GM19397 (cell line): Measurements from ENCODE around the gene CASP3.
A peak's percentile ranks its signal among the peaks of the same experiment; 100 is the strongest.
"Not testable (repeated sequence)": the region's sequence is repeated elsewhere in the genome, so short reads cannot be mapped to it uniquely, and the experiment has no call there.

Source experiments
- ATAC-seq: cut with Tn5 transposase; IDR thresholded peaks from one replicate; pipeline ENCODE4 v1.9.1; 2021; ENCODE audit warnings: mild to moderate bottlenecking, moderate library complexity; ENCODE audit not compliant: unreplicated experiment

Gene CASP3

DNA sequence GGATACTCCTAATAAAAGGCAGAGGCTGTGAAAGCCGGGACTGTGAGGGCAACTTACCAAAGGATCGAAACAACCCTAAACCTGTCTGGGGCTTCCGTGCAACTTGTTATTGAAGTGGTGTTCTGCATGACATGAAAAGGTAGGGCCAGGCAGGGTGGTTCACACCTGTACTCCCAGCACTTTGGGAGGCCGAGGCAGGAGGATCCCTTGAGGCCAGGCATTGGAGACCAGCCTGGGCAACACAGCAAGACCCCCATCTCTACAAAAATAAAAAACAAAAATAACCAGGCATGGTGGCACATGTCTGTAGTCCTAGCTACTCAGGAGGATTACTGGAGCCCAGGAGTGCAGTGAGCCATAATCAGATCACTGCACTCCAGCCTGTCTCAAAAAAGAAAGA is 12.3 kb downstream of the CASP3 start:
- no peak for ATAC-seq

DNA sequence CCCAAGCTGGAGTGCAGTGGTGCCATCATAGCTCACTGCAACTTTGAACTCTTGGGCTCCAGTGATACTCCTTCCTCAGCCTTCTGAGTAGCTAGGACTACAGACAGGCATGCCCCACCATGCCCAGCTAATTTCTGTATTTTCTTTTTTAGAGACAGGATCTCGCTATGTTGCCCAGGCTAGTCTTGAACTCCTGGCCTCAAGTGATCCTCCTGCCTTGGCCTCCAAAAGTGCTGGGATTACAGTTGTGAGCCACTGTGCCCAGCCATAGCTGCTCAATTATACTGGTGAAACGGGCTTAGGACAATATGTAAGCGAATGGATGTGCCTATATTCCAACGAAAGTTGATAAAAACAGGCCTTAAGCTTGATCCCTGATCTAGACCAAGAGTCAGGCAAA is 13.1 kb downstream of the CASP3 start:
- ATAC-seq = no peak

DNA sequence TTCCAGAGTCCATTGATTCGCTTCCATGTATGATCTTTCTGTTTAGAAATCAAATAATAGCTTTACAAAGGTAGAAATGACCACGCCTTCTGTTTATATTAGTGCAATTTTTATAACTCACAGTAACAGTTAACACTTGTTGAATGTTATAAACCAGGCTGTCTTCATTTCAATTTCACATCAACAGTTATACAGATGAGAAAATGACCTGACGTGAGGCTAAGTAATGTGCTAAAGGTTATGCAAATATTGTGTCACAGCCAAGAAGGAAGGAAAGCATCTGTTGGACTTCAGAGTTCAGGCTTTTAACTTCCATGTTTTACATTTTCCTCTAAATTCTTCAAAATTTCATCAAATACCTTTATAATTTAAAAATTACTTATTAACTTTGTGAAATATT is 13.9 kb downstream of the CASP3 start:
- ATAC-seq = no peak

DNA sequence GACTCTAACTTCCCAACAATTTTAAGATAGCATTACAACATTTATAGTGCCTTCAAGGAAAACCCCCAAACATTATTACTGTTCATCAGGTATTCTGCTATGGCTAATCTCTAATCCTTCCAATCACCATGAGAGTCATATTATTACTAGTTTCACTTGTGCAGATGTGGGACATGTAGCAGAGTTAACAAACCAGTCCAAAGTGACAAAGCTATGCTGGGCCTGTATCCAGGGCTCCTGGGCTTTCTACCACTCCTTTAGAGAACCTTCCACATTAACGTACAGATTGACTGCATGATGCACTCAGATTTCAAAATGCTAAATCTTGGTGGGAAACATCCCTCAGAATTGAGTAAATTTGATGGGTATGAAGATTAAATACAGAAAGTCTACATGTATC is 16.4 kb downstream of the CASP3 start:
- ATAC-seq = no peak

DNA sequence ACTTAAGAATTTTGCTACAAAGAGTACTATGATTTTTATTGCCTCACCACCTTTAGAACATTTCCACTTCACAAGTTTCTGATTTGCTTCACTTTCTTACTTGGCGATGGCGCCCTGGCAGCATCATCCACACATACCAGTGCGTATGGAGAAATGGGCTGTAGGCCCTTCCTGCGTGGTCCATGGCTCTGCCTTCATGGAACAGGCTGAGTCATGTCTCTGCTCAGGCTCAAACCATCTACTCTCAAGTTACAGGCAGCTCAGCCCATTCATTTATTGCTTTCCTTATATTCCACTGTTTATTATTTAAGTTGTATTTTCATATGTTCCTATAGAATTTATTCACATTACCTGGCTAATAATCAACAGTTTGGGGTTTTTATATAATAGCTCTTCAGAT is 21.1 kb downstream of the CASP3 start:
- ATAC-seq = no peak

DNA sequence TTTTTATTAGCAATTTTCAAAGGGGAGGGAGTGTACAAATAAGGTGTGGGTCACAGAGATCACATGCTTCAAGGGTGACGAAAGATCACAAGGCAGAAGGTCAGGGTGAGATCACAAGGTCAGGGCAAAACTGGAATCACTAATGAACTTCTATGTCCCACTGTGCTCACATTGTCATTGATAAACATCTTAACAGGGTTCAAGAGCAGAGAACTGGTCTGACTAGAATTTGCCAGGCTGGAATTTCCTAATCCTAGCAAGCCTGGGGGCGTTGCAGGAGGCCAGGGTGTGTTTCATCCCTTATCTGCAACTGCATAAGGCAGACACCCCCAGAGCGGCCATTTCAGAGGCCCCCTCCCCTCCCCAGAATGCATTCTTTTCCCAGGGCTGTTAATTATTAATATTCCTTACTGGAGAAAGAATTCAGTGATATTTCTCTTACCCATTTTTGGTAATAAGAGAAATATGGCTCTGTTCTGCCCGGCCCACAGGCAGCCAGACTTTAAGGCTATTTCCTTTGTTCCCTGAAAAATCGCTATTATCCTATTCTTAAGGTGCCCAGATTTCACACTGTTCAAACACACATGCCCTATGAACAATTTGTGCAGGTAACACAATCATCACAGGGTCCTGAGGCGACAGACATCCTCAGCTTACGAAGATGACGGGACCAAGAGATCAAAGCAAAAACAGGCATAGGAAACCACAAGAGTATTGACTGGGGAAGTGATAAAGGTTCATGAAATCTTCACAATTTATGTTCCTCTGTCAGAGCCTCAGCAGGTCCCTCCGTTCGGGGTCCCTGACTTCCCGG is 23.3 kb downstream of the CASP3 start:
- ATAC-seq = not testable (repeated sequence)

DNA sequence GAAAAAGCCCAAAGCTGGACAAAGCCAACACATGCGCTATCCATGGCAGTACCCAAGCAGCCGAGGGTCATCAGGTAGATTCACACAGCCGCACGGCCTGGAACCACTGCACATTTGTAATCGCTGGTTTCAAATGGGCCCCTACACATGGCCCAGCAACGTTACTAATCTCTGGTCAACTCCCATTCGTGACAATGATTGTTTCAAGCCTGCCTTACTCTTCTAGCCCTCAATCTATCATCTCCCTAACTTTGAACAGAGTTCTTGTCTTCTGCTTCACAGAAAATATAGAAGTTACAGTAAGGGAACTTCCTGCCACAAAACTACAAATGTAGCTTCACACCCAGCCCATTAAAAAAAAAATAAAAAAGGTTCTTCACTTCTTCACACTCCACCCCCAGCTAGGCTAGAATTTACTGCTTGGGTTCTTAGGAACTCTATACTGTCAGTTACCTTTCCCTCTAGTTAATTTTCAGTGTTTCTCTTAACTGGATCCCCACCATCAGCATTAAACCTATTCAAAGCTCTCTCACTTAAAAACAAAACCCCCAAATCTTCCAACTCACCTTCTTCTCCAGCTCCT is 24.2 kb downstream of the CASP3 start:
- ATAC-seq = no peak

DNA sequence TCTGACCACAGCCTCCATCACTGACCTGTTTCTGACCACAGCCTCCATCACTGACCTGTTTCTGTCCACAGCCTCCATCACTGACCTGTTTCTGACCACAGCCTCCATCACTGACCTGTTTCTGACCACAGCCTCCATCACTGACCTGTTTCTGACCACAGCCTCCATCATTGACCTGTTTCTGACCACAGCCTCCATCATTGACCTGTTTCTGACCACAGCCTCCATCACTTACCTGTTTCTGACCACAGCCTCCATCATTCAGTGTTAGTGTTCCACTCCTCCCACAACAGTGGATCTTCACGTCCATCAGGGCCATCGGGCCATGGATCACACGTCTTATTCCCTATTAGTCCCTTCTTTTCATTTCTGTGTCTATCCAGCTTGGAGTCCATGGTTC is 24.7 kb downstream of the CASP3 start:
- not testable (repeated sequence) for ATAC-seq

DNA sequence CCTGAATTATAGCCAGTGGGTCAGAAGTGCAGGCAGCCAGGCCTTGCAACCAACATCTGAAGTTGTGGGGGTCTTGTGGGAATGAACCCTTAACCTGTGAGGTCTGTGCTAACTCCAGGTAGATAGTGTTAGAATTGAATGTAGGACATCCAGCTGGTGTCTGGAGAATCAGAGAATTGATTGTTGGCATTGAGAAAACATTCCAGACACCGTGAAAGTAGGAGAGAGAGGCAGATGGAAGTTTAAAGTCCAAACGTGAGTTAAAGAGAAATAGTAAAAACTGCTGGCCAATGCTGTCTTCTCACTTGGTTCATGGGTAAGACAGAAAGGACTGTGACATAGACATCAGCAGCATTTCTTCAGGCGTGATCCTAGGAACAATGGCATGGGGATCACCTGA is 27.7 kb downstream of the CASP3 start:
- no peak for ATAC-seq

DNA sequence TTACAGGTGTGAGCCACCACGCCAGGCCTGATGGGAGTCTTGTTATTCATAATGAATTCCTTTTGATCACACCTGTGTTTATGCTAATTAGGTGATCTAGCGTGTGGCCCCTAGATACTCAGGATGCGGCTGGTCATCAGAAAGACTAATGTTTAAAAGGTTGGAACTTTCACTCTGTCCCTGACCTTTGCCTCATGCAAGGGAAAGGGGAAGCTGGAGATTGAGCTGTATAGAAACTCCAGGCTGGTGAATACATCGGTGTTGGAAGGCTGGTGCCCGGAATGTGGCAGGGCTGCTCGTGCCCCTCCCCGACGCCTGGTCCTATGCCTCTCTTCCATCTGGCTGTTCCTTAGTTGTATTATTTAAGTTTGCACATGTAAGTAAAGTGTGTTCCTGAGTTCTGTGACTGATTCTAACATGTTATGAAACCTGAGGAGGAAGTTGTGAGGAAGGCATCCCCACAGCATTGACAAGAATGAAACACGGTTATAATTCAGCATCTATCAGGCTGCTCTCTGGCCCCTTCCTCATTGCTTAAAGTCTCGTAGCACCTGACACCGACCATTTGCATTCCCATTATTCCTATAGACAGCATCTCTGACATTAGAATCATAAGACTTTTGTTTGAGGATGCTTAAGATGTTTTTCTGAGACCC is 28.9 kb downstream of the CASP3 start:
- ATAC-seq = no peak

DNA sequence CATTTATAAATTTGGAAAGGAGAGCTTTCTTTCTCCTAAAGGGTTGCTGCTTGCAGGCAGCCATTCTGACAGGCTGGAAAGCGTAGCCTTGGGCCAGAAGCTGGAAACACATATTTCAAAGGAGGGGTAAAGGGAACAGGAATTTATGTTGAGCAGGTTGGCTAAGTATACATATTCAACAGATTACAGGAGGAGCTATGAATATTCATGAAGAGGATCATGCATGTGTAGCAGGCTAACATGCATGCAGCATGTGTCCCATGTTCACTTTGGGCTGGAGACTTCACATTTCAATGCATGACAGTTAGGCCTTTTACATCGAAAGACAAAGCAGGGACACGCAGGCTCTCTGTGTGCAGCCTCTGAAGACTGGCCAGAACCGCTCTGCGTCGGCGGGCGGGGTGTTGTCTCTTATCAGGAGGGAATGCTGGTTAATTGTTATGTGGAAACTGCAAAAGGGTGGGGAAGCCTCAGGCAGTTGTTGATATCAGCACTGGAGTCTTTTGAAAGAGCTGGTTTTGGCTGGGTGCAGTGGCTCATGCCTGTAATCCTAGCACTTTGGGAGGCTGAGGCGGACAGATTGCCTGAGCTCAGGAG is 31.5 kb downstream of the CASP3 start:
- ATAC-seq = no peak

DNA sequence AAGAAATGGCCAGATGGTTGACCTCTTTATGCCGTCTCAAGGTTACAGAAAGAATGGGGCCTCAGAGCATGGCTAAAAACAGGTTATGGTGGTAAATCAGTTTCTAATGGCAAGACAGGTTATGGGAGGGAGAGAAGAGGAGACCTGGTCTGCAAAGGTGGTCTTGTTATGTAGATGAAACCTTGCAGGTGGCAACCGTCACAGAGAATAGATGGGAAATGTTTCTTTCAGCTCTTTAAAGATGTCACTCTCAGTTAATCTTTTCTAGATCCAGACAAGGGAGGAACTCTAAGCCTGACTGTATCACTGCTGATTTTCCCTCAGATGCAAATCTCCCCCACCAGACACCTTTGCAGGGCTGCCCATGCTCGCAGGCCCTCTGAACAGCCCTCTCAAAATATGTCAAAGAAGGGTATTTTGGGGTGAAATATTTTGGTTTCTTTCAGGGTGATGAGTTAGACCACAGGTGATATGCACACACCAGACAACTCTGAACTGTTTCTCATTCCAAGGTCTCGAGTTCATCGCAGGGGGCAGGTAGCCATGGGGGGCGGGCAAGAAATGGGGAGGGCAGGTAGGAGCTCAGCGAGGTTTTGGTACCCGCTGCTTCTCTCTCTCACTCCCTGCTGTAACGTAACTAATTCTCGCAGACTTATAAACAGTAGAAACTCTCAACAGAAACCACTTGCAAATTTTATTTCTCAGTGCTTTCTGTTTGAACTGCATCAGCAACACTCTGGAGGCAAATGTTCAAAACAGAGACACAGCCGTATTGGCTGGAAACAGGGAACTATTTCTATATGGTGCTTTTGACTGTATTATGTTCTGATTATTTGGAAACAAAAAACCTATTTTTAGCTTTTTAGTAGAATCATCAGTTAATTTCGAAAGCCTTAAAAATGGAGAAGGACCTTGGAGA is 32.4 kb downstream of the CASP3 start:
- peak; percentile 84 for ATAC-seq

DNA sequence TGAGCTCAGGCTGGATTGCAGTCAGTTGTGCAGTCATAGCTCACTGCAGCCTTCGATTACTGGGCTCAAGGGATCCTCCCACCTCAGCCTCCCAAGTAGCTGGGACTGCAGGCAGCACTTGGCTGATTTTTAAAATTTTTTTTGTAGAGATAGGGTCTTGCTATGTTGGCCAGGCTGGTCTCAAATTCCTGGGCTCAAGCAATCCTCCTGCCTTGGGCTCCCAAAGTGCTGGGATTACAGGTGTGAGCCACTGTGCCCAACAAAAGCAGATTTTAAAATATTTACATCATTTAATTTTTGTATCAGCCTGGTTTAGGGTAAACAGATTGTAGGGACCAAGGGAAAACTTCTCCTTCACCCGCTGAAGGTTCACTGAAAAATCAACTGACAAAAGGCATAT is 33.1 kb downstream of the CASP3 start:
- ATAC-seq = not testable (repeated sequence)

DNA sequence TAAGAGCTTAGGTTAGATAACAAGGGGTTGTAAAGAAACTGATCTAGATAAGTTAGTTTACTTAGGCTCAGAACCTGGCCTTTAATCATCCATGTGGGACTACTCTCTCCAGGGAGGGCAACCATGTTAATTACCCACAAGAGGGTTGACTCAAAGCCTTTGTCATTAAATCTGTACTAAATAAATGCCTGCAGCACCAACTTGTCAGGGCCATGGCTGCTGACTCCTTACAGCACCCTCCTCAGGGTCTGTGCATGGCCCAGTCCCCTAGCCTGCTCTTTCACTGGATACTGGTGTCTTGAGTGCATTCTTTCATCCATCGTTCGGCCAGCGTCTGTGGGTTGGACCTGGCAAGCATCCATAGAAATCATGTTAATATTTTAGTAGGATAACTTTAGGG is 34.7 kb downstream of the CASP3 start:
- ATAC-seq = no peak

DNA sequence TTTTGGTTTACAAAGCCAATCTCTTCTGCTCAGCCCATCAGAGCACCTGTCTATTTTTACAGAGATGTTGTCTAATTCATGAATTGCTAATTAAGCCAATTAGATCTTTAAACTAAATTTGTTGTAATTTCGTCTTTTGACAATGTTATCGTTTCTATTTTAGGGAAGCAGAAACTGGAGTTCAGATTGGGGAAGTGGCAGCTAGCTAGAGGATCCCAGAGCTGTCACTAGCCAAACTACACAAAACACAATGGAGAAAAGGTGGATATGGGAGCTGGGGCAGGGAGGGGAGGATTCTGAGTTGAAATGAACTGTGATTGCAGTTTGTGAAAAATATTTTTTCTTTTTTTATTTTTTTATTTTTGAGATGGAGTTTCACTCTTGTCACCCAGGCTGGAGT is 35.8 kb downstream of the CASP3 start:
- no peak for ATAC-seq

DNA sequence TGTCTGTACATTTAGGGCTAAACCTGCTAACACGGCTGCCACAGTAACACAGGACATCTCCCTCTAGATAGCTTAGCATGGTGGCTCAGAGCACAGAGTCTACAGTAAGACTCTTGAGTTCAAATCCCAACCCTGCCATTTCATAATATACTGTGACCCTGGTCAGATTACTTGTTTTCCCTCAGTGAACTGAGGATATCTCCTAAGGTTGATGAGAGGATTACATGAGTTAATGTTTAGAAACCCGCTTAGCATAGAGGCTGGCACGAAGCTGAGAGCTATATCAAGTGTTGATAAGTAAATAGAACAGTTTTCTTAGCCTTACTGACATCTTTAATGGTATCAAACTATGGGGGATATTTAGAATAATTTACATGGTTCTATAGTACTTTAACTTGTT is 37.2 kb downstream of the CASP3 start:
- ATAC-seq = no peak

DNA sequence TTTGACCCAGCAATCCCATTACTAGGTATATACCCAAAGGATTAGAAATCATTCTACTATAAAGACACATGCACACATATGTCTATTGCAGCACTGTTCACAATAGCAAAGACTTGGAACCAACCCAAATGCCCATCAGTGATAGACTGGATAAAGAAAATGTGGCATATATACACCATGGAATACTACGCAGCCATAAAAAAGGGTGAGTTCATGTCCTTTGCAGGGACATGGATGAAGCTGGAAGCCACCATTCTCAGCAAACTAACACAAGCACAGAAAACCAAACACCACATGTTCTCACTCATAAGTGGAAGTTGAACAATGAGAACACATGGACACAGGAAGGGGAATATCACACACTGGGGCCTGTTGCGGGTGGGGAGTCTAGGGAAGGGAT is 41.8 kb downstream of the CASP3 start:
- not testable (repeated sequence) for ATAC-seq

DNA sequence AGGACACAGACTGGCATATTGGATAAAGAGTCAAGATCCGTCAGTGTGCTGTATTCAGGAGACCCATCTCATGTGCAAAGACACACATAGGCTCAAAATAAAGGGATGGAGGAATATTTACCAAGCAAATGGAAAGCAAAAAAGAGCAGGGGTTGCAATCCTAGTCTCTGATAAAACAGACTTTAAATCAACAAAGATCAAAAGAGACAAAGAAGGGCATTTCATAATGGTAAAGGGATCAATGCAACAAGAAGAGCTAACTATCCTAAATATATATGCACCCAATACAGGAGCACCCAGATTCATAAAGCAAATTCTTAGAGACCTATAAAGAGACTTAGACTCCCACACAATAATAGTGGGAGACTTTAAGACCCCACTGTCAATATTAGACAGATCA is 46.4 kb downstream of the CASP3 start:
- not testable (repeated sequence) for ATAC-seq

DNA sequence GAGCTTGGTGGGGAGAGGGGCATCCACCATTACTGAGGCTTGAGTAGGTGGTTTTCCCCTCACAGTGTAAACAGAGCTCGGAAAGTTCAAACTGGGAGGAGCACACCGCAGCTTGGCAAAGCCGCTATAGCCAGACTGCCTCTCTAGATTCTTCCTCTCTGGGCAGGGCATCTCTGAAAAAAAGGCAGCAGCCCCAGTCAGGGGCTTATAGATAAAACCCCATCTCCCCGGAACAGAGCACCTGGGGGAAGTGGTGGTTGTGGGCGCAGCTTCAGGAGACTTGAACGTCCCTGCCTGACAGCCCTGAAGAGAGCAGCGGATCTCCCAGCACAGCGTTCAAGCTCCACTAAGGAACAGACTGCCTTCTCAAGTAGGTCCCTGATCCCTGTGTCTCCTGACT is 48.3 kb downstream of the CASP3 start:
- not testable (repeated sequence) for ATAC-seq

DNA sequence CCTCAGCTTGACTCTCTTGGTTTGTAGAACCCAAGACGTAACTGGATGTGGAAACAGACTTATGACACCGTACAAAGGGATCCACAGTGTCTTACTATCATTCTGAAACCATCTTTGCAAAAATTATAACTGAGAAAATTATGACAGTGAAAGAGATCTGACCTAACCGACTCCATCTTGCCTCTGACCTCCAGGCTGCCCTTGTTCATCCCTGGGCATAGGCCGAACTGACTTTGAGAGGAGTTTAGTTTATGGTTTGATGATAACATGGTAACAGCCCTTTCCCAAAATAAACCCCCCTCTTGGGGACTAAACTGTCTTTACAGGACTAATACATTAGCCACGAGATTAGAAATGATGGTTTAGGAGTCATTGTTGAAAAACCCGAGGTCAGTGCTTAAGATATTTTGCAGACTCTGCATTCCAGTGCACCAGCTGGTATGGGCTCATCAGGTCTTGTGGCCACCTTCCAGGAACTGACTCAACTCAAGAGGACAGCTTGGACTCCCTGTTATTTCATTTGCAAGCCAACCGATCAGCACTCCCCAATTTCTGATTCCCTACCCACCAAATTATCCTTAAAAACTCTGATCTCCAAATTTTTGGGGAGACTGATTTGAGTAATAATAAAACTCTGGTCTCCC is 49.6 kb downstream of the CASP3 start:
- ATAC-seq = no peak
